Islet of Langerhans (tissue), 1 donor: Measurements from ENCODE around the gene ZBTB20.

Source experiments
- FAIRE-seq: peaks from one replicate; lab custom pipeline; 2011; peaks lifted over from hg19 to GRCh38; lab: Jason Lieb, UNC

Gene ZBTB20

GRCh38 chr3:114364806-114365654, 782.1 kb downstream of the ZBTB20 start:
- no peak for FAIRE-seq

GRCh38 chr3:114363554-114364202, 783.4 kb downstream of the ZBTB20 start:
- FAIRE-seq: no peak

GRCh38 chr3:114362815-114363214, 784.3 kb downstream of the ZBTB20 start:
- FAIRE-seq: peak; percentile 90

- no peak for FAIRE-seq
Observed at GRCh38 chr3:114361391-114361790, 785.7 kb downstream of the ZBTB20 start.

- no peak for FAIRE-seq
Observed at GRCh38 chr3:114356525-114356924, 790.6 kb downstream of the ZBTB20 start.

- FAIRE-seq: no peak
Observed at GRCh38 chr3:114356066-114356465, 791.0 kb downstream of the ZBTB20 start.

- FAIRE-seq: no peak
Observed at GRCh38 chr3:114355653-114356052, 791.4 kb downstream of the ZBTB20 start.

GRCh38 chr3:114351822-114352145, 795.3 kb downstream of the ZBTB20 start:
- FAIRE-seq: no peak

GRCh38 chr3:114351123-114351821, 795.8 kb downstream of the ZBTB20 start:
- no peak for FAIRE-seq

- no peak for FAIRE-seq
Observed at GRCh38 chr3:114350690-114351089, 796.4 kb downstream of the ZBTB20 start.

- FAIRE-seq: no peak
Observed at GRCh38 chr3:114350271-114350670, 796.8 kb downstream of the ZBTB20 start.

- no peak for FAIRE-seq
Observed at GRCh38 chr3:114344492-114344891, 802.6 kb downstream of the ZBTB20 start.

GRCh38 chr3:114338651-114339357, 808.3 kb downstream of the ZBTB20 start:
- no peak for FAIRE-seq

- FAIRE-seq: no peak
Observed at GRCh38 chr3:114336857-114337256, 810.2 kb downstream of the ZBTB20 start.

GRCh38 chr3:114336122-114336697, 810.9 kb downstream of the ZBTB20 start:
- peak; percentile 79 for FAIRE-seq

- FAIRE-seq: no peak
Observed at GRCh38 chr3:114333923-114334240, 813.2 kb downstream of the ZBTB20 start.

- FAIRE-seq: no peak
Observed at GRCh38 chr3:114333180-114333922, 813.7 kb downstream of the ZBTB20 start.

GRCh38 chr3:114332342-114333179, 814.5 kb downstream of the ZBTB20 start:
- FAIRE-seq: no peak

- FAIRE-seq: no peak
Observed at GRCh38 chr3:114331710-114332109, 815.4 kb downstream of the ZBTB20 start.

- no peak for FAIRE-seq
Observed at GRCh38 chr3:114331007-114331406, 816.1 kb downstream of the ZBTB20 start.

GRCh38 chr3:114329823-114330222, 817.3 kb downstream of the ZBTB20 start:
- FAIRE-seq: no peak
